GM23338 (cell line): Measurements from ENCODE around the gene SMOC2. TPM values are rescaled to one million over a fixed set of nuclear protein-coding genes. Genes with fewer than 3 reads are reported as not detected.

ENCODE experiments used
- ATAC-seq: fragments of 200-7000 bp; cut with Tn5 transposase; 3 replicates; pipeline ENCODE4 v1.9.1; 2020
- DNase-seq: peaks from one replicate; pipeline ENCODE4 v3.0.0-alpha.2; 2015; ENCODE audit warnings: low spot score
- H2AFZ ChIP-seq: fragments of 200-600 bp; sonication (generic); 2 replicates; pipeline ENCODE4 v1.8.0; 2016; ENCODE audit warnings: antibody characterized with exemption, mild to moderate bottlenecking, moderate library complexity
- H3F3A ChIP-seq: fragments of 200-600 bp; sonication (generic); replicated peaks from 2 replicates; pipeline ENCODE4 v1.8.0; 2017; ENCODE audit warnings: antibody characterized with exemption, mixed run types, low read depth
- H3K27ac ChIP-seq: fragments of 200-600 bp; sonication (generic); 2 replicates; pipeline ENCODE4 v1.6.1; 2016; ENCODE audit warnings: low read depth
- H3K27me3 ChIP-seq: fragments of 200-600 bp; sonication (generic); 2 replicates; pipeline ENCODE4 v1.8.0; 2016; ENCODE audit warnings: mild to moderate bottlenecking, mixed run types, moderate library complexity; ENCODE audit not compliant: insufficient read depth
- H3K36me3 ChIP-seq: fragments of 200-600 bp; sonication (generic); 2 replicates; pipeline ENCODE4 v1.8.0; 2016; ENCODE audit warnings: mild to moderate bottlenecking; ENCODE audit not compliant: insufficient read depth
- H3K4me1 ChIP-seq: fragments of 200-600 bp; sonication (generic); 2 replicates; pipeline ENCODE4 v1.8.0; 2016; ENCODE audit warnings: mild to moderate bottlenecking, moderate library complexity; ENCODE audit not compliant: insufficient read depth
- H3K4me2 ChIP-seq: fragments of 200-600 bp; sonication (generic); 2 replicates; pipeline ENCODE4 v1.7.1; 2017; ENCODE audit warnings: mixed run types
- H3K4me3 ChIP-seq: fragments of 200-600 bp; sonication (generic); 2 replicates; pipeline ENCODE4 v1.6.1; 2016; ENCODE audit warnings: mixed run types
- H3K79me2 ChIP-seq: fragments of 200-600 bp; sonication (generic); replicated peaks from 2 replicates; pipeline ENCODE4 v1.8.0; 2017; ENCODE audit warnings: mild to moderate bottlenecking; ENCODE audit not compliant: insufficient read depth
- H3K9me2 ChIP-seq: fragments of 200-600 bp; sonication (generic); 2 replicates; pipeline ENCODE4 v1.8.0; 2017; ENCODE audit not compliant: insufficient read depth
- H4K20me1 ChIP-seq: fragments of 200-600 bp; sonication (generic); replicated peaks from 2 replicates; pipeline ENCODE4 v1.8.0; 2017; ENCODE audit warnings: mild to moderate bottlenecking; ENCODE audit not compliant: insufficient read depth
- H3K27ac Mint-ChIP-seq: 2 replicates; pipeline ENCODE4 v1.8.0; 2020; ENCODE audit warnings: inconsistent platforms, mild to moderate bottlenecking, moderate library complexity, mixed read lengths
- H3K27me3 Mint-ChIP-seq: 3 replicates; pipeline ENCODE4 v1.8.0; 2022; ENCODE audit warnings: low read depth, mild to moderate bottlenecking, moderate library complexity, mixed read lengths, inconsistent platforms; ENCODE audit not compliant: insufficient read depth, poor library complexity
- H3K36me3 Mint-ChIP-seq: 3 replicates; pipeline ENCODE4 v1.8.0; 2021; ENCODE audit warnings: low read depth, mild to moderate bottlenecking, inconsistent platforms, moderate library complexity, mixed read lengths
- H3K4me1 Mint-ChIP-seq: 3 replicates; pipeline ENCODE4 v1.8.0; 2020; ENCODE audit warnings: mild to moderate bottlenecking, inconsistent platforms, mixed read lengths
- H3K4me3 Mint-ChIP-seq: 3 replicates; pipeline ENCODE4 v1.8.0; 2021; ENCODE audit warnings: moderate library complexity, mild to moderate bottlenecking, inconsistent platforms, mixed read lengths
- H3K9me3 Mint-ChIP-seq: 3 replicates; pipeline ENCODE4 v1.8.0; 2020; ENCODE audit warnings: moderate library complexity, mild to moderate bottlenecking, inconsistent platforms, mixed read lengths
- EZH2 ChIP-seq: fragments of 200-600 bp; sonication (generic); IDR thresholded peaks from one replicate; pipeline ENCODE4 v1.8.0; 2017; ENCODE audit warnings: antibody characterized with exemption, mild to moderate bottlenecking, low read depth; ENCODE audit not compliant: unreplicated experiment
- EZH2phosphoT487 ChIP-seq: fragments of 200-600 bp; sonication (generic); IDR thresholded peaks from one replicate; pipeline ENCODE4 v1.8.1; 2018; ENCODE audit warnings: antibody characterized with exemption; ENCODE audit not compliant: unreplicated experiment
- JUNB ChIP-seq: IDR thresholded peaks from one replicate; pipeline ENCODE4 v1.6.1; 2016; ENCODE audit warnings: antibody characterized with exemption; ENCODE audit not compliant: unreplicated experiment
- NANOG ChIP-seq: IDR thresholded peaks from 2 replicates; pipeline ENCODE4 v1.6.1; 2016; ENCODE audit warnings: antibody characterized with exemption, borderline replicate concordance
- ZNF331 ChIP-seq: fragments of 250-450 bp; sonication (Bioruptor Pico); IDR thresholded peaks from 2 replicates; pipeline ENCODE4 v1.5.0; 2020; ENCODE audit warnings: low read depth, mild to moderate bottlenecking, moderate library complexity
- polyA plus RNA-seq: library from polyadenylated mRNA; unstranded; fragments of >200 nt; fragmentation: Nextera tagmentation; extraction: Ambion mirVana; gene quantifications from 2 replicates; pipeline ENCODE4 v1.2.1, GENCODE V29; 2016
- total RNA-seq: library from RNA; depleted of rRNA; stranded (reverse); fragments of >200 nt; shearing (Covaris generic); gene quantifications from 2 replicates; pipeline ENCODE4 v1.2.3, GENCODE V29; 2014
- TF ChIP-seq, protein P1 (sequence below): fragments of 250-450 bp; sonication (Bioruptor Pico); IDR thresholded peaks from 2 replicates; pipeline ENCODE4 v1.5.0; 2020; ENCODE audit warnings: mild to moderate bottlenecking, moderate library complexity

SMOC2 gene
- total and polyA plus RNA-seq, 2 experiments from 2014 or later, result 4.3 to 6.5 TPM

DNA sequence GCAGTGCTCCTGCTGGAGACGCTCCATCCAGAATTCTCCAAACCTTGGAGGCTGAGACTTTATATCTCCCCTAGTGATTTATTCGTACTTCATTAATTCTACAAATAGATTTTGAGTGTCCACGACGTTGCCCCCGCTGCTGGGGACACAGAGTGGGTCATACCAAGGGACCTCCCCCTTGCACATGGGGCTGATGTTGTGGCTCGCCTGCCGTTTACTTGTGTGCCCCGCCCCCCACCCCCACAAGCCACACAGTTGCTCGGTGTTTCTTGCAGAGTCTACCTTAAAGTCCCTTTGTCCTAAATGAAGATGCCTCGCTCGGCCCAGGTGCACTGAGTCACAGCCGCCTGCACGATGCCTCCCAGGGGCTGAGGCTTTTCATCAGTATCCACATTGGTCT lies 20.3 kb upstream of the SMOC2 start (continued):
- TF ChIP-seq, protein P1, sequence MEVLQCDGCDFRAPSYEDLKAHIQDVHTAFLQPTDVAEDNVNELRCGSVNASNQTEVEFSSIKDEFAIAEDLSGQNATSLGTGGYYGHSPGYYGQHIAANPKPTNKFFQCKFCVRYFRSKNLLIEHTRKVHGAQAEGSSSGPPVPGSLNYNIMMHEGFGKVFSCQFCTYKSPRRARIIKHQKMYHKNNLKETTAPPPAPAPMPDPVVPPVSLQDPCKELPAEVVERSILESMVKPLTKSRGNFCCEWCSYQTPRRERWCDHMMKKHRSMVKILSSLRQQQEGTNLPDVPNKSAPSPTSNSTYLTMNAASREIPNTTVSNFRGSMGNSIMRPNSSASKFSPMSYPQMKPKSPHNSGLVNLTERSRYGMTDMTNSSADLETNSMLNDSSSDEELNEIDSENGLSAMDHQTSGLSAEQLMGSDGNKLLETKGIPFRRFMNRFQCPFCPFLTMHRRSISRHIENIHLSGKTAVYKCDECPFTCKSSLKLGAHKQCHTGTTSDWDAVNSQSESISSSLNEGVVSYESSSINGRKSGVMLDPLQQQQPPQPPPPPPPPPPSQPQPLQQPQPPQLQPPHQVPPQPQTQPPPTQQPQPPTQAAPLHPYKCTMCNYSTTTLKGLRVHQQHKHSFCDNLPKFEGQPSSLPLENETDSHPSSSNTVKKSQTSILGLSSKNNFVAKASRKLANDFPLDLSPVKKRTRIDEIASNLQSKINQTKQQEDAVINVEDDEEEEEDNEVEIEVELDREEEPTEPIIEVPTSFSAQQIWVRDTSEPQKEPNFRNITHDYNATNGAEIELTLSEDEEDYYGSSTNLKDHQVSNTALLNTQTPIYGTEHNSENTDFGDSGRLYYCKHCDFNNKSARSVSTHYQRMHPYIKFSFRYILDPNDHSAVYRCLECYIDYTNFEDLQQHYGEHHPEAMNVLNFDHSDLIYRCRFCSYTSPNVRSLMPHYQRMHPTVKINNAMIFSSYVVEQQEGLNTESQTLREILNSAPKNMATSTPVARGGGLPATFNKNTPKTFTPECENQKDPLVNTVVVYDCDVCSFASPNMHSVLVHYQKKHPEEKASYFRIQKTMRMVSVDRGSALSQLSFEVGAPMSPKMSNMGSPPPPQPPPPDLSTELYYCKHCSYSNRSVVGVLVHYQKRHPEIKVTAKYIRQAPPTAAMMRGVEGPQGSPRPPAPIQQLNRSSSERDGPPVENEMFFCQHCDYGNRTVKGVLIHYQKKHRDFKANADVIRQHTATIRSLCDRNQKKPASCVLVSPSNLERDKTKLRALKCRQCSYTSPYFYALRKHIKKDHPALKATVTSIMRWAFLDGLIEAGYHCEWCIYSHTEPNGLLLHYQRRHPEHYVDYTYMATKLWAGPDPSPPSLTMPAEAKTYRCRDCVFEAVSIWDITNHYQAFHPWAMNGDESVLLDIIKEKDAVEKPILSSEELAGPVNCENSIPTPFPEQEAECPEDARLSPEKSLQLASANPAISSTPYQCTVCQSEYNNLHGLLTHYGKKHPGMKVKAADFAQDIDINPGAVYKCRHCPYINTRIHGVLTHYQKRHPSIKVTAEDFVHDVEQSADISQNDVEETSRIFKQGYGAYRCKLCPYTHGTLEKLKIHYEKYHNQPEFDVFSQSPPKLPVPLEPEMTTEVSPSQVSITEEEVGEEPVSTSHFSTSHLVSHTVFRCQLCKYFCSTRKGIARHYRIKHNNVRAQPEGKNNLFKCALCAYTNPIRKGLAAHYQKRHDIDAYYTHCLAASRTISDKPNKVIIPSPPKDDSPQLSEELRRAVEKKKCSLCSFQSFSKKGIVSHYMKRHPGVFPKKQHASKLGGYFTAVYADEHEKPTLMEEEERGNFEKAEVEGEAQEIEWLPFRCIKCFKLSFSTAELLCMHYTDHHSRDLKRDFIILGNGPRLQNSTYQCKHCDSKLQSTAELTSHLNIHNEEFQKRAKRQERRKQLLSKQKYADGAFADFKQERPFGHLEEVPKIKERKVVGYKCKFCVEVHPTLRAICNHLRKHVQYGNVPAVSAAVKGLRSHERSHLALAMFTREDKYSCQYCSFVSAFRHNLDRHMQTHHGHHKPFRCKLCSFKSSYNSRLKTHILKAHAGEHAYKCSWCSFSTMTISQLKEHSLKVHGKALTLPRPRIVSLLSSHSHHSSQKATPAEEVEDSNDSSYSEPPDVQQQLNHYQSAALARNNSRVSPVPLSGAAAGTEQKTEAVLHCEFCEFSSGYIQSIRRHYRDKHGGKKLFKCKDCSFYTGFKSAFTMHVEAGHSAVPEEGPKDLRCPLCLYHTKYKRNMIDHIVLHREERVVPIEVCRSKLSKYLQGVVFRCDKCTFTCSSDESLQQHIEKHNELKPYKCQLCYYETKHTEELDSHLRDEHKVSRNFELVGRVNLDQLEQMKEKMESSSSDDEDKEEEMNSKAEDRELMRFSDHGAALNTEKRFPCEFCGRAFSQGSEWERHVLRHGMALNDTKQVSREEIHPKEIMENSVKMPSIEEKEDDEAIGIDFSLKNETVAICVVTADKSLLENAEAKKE (CRISPR knock-in tag), result no peak

GRCh38 chr6:168427184-168427583 lies 13.8 kb upstream of the SMOC2 start:
- TF ChIP-seq ZNF331 (CRISPR knock-in tag), result no peak
- no peak for TF ChIP-seq JUNB
- TF ChIP-seq EZH2, result no peak
- TF ChIP-seq EZH2phosphoT487, result no peak
- no peak for TF ChIP-seq NANOG
- Histone ChIP-seq H3K27ac (no peak overlapping the region), H3K27me3 (no peaks in the 10 kb centered on the region), H3K9me2 (no peaks in the 10 kb centered on the region), H4K20me1 (no peaks in the 10 kb centered on the region), H3K4me2 (no peak overlapping the region), H3K4me3 (no peak overlapping the region), H3K36me3 (no peaks in the 10 kb centered on the region), H3F3A (no peaks in the 10 kb centered on the region), H2AFZ (no peak overlapping the region), H3K4me1 (peaks cover 8% of the 10 kb centered on the region; the same call in 1 of the 2 replicates), H3K79me2 (no peaks in the 10 kb centered on the region)
- Mint-ChIP-seq H3K27me3 (peaks cover 6% of the 10 kb centered on the region), H3K27ac (no peak overlapping the region), H3K9me3 (no peaks in the 10 kb centered on the region), H3K4me3 (no peak overlapping the region), H3K4me1 (peaks cover 6% of the 10 kb centered on the region; the same call in 2 of the 3 replicates), H3K36me3 (no peaks in the 10 kb centered on the region)
- ATAC-seq (no peak), DNase-seq (no peak)
